Measurements from ENCODE around the gene FAM236B.
"Not testable (repeated sequence)": the region's sequence is repeated elsewhere in the genome, so short reads cannot be mapped to it uniquely, and the experiment has no call there.

FAM236B gene

GRCh38 chrX:72782560-72782959, at the start of gene FAM236B:
Gene FAM236B, minus strand, starts transcription at chrX:72782660. Its CDS starts 100 bp downstream, at chrX:72782560.
- not testable (repeated sequence) for FAIRE-seq; DNase-seq (ENCODE audit: extremely low spot score, insufficient read length, low read depth)

- FAIRE-seq: not testable (repeated sequence)
Measured at GRCh38 chrX:72830701-72831100, 48.2 kb upstream of the FAM236B start.

GRCh38 chrX:72808110-72808509, 25.6 kb upstream of the FAM236B start, which contains the start of gene FAM236D:
Gene FAM236D, minus strand, starts transcription at chrX:72808210. Its CDS starts 100 bp downstream, at chrX:72808110.
- FAIRE-seq; DNase-seq (ENCODE audit: extremely low spot score, insufficient read length, low read depth): not testable (repeated sequence)

More at GRCh38 chrX:72830701-72831100, 48.2 kb upstream of the FAM236B start:
- DNase-seq (ENCODE audit: extremely low spot score, insufficient read length, low read depth): not testable (repeated sequence)

- DNase-seq (ENCODE audit: extremely low spot score, insufficient read length, low read depth); FAIRE-seq: not testable (repeated sequence)
Measured at GRCh38 chrX:72790390-72790789, 7.9 kb upstream of the FAM236B start.

GRCh38 chrX:72788142-72788541, 5.7 kb upstream of the FAM236B start:
- FAIRE-seq; DNase-seq (ENCODE audit: extremely low spot score, insufficient read length, low read depth): not testable (repeated sequence)

- not testable (repeated sequence) for FAIRE-seq; DNase-seq (ENCODE audit: extremely low spot score, insufficient read length, low read depth)
Measured at GRCh38 chrX:72783964-72784363, 1.5 kb upstream of the FAM236B start.

- not testable (repeated sequence) for DNase-seq (ENCODE audit: extremely low spot score, insufficient read length, low read depth); FAIRE-seq
Measured at GRCh38 chrX:72783365-72783936, 991 bp upstream of the FAM236B start.

GRCh38 chrX:72778146-72778545, 4.3 kb downstream of the FAM236B start:
- FAIRE-seq: peak; percentile 79

GRCh38 chrX:72777467-72777790, 5.0 kb downstream of the FAM236B start:
- FAIRE-seq: peak; percentile 93

More at GRCh38 chrX:72778146-72778545, 4.3 kb downstream of the FAM236B start:
- DNase-seq (ENCODE audit: extremely low spot score, insufficient read length, low read depth): not testable (repeated sequence)

GRCh38 chrX:72776653-72777466, 5.6 kb downstream of the FAM236B start, which contains the start of gene DMRTC1B:
Gene DMRTC1B, plus strand, starts transcription at chrX:72776890. Its CDS starts 68,246 bp downstream, at chrX:72845136.
- peak; percentile 96 for FAIRE-seq

More at GRCh38 chrX:72777467-72777790, 5.0 kb downstream of the FAM236B start:
- not testable (repeated sequence) for DNase-seq (ENCODE audit: extremely low spot score, insufficient read length, low read depth)

GRCh38 chrX:72760454-72760853, 22.0 kb downstream of the FAM236B start:
- FAIRE-seq; DNase-seq (ENCODE audit: extremely low spot score, insufficient read length, low read depth): not testable (repeated sequence)

More at GRCh38 chrX:72776653-72777466, 5.6 kb downstream of the FAM236B start, which contains the start of gene DMRTC1B:
- not testable (repeated sequence) for DNase-seq (ENCODE audit: extremely low spot score, insufficient read length, low read depth)

- DNase-seq (ENCODE audit: extremely low spot score, insufficient read length, low read depth); FAIRE-seq: not testable (repeated sequence)
Measured at GRCh38 chrX:72748545-72748944, 33.9 kb downstream of the FAM236B start.

- DNase-seq (ENCODE audit: extremely low spot score, insufficient read length, low read depth); FAIRE-seq: not testable (repeated sequence)
Measured at GRCh38 chrX:72745546-72745945, 36.9 kb downstream of the FAM236B start.

GRCh38 chrX:72735561-72735960, 46.9 kb downstream of the FAM236B start:
- DNase-seq (ENCODE audit: extremely low spot score, insufficient read length, low read depth) (no peak), FAIRE-seq (no peak)

- DNase-seq (ENCODE audit: extremely low spot score, insufficient read length, low read depth); FAIRE-seq: not testable (repeated sequence)
Measured at GRCh38 chrX:72733636-72734035, 48.8 kb downstream of the FAM236B start.
